Measurements from ENCODE around the gene ROBO1.

Gene ROBO1

DNA sequence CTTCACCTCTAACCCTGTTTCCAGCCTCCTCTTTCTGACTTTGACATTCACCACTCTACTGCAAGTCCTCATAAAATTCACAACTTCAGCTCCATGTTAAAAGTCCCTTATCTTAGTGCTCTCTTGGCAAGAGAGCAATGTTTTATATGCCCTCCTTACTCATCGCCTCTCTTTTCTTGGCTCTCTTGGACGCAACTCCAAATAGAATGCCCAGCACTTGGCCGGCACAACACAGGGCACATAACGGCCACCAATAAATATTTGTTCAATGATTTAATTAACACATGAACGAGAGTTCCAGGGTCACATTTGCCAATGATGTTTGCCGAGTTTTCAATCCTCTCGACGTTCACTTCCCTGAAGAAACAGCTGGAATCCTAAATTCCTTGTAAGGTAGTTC lies 401.4 kb downstream of the ROBO1 start:
- TF ChIP-seq, protein P1, sequence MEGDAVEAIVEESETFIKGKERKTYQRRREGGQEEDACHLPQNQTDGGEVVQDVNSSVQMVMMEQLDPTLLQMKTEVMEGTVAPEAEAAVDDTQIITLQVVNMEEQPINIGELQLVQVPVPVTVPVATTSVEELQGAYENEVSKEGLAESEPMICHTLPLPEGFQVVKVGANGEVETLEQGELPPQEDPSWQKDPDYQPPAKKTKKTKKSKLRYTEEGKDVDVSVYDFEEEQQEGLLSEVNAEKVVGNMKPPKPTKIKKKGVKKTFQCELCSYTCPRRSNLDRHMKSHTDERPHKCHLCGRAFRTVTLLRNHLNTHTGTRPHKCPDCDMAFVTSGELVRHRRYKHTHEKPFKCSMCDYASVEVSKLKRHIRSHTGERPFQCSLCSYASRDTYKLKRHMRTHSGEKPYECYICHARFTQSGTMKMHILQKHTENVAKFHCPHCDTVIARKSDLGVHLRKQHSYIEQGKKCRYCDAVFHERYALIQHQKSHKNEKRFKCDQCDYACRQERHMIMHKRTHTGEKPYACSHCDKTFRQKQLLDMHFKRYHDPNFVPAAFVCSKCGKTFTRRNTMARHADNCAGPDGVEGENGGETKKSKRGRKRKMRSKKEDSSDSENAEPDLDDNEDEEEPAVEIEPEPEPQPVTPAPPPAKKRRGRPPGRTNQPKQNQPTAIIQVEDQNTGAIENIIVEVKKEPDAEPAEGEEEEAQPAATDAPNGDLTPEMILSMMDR (conservative IDR thresholded peaks at IDR 0.05; ENCODE audit: low read depth, low read length), result no peak
- no peaks in the 10 kb centered on the region for H3K79me2 ChIP-seq (ENCODE audit: insufficient read depth, low read depth)
- no peaks in the 10 kb centered on the region for H4K20me1 ChIP-seq (ENCODE audit: insufficient read depth)
- no peak overlapping the region for H3K4me3 ChIP-seq (IDR thresholded peaks at IDR 0.05; ENCODE audit: insufficient read depth, low read depth, low read length)
- H3K4me2 ChIP-seq, result no peak overlapping the region
- no peaks in the 10 kb centered on the region for H3K4me1 ChIP-seq (ENCODE audit: low read depth, poor library complexity, severe bottlenecking)
- H3K36me3 ChIP-seq (ENCODE audit: insufficient read depth), result no peaks in the 10 kb centered on the region
- no peak overlapping the region for H2AFZ ChIP-seq (ENCODE audit: low read depth)
- H3K9ac ChIP-seq, result no peak overlapping the region
- H3K27me3 ChIP-seq (ENCODE audit: insufficient read depth, low read depth), result no peaks in the 10 kb centered on the region
- H3K27ac ChIP-seq, result no peak overlapping the region

DNA sequence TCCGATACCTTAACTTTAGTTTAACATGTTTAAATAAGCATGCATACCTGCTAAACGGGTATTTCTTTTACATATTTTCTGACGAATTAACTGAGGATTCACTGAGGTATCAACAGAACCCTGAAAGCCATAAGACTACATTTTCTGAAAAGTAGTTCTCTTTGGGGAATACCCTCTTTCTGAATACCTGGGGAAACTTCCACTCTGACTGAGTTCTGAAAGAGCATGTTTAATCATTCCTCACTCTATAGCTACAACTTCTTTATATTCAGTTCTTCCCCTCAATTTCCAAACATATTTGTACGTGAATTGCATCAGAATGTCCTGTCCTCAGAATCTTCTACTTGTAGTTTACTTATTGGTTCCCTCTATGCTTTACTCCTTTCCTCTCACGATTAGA lies 403.0 kb downstream of the ROBO1 start:
- H3K4me2 ChIP-seq, result no peak overlapping the region
- H3K79me2 ChIP-seq (ENCODE audit: insufficient read depth, low read depth), result no peaks in the 10 kb centered on the region
- no peak overlapping the region for H3K27ac ChIP-seq
- H3K9ac ChIP-seq, result no peak overlapping the region
- no peaks in the 10 kb centered on the region for H3K27me3 ChIP-seq (ENCODE audit: insufficient read depth, low read depth)
- no peaks in the 10 kb centered on the region for H4K20me1 ChIP-seq (ENCODE audit: insufficient read depth)
- no peak overlapping the region for H3K4me3 ChIP-seq (IDR thresholded peaks at IDR 0.05; ENCODE audit: insufficient read depth, low read depth, low read length)
- no peak overlapping the region for H2AFZ ChIP-seq (ENCODE audit: low read depth)
- no peaks in the 10 kb centered on the region for H3K4me1 ChIP-seq (ENCODE audit: low read depth, poor library complexity, severe bottlenecking)
- H3K36me3 ChIP-seq (ENCODE audit: insufficient read depth), result no peaks in the 10 kb centered on the region
- TF ChIP-seq, protein P1 (conservative IDR thresholded peaks at IDR 0.05; ENCODE audit: low read depth, low read length), result no peak

DNA sequence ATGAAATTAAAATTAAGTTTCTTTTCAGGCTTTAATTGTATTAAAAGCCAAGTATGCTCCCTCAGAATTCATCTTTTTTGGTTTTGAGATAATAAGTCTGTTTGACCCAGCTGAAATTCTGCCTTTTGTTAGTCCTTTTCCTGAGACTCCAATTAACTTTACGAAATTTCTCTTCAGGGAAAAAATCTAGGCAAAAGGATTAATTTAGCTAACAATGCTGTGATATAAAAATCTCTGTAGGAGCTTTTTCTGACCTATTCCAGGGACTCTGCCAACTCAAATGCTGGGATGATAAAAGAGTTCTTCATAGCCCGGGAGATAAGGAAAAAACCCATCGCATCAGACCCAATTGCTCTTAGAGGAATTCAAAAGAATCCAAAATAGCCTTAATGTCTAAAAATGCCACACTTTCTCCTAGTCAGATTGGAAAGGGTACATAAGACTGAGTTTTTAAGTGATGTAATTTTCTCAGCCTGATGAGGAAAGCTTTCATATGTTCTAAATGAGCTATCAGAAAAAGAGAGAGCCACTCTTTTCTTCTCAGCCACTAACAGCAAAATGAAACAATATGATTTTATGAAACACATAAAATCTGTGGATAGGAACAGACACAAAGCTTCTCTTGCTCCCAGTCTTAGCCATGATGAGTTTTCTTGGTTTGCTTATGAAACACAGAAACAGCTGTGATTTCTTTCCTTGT lies 405.1 kb downstream of the ROBO1 start:
- no peak overlapping the region for H3K9ac ChIP-seq
- no peak overlapping the region for H2AFZ ChIP-seq (ENCODE audit: low read depth)
- H3K27ac ChIP-seq, result no peak overlapping the region
- H3K79me2 ChIP-seq (ENCODE audit: insufficient read depth, low read depth), result no peaks in the 10 kb centered on the region
- H3K27me3 ChIP-seq (ENCODE audit: insufficient read depth, low read depth), result no peaks in the 10 kb centered on the region
- TF ChIP-seq, protein P1 (conservative IDR thresholded peaks at IDR 0.05; ENCODE audit: low read depth, low read length), result no peak
- no peaks in the 10 kb centered on the region for H3K4me1 ChIP-seq (ENCODE audit: low read depth, poor library complexity, severe bottlenecking)
- no peaks in the 10 kb centered on the region for H3K36me3 ChIP-seq (ENCODE audit: insufficient read depth)
- no peaks in the 10 kb centered on the region for H4K20me1 ChIP-seq (ENCODE audit: insufficient read depth)
- no peak overlapping the region for H3K4me2 ChIP-seq
- H3K4me3 ChIP-seq (IDR thresholded peaks at IDR 0.05; ENCODE audit: insufficient read depth, low read depth, low read length), result no peak overlapping the region

DNA sequence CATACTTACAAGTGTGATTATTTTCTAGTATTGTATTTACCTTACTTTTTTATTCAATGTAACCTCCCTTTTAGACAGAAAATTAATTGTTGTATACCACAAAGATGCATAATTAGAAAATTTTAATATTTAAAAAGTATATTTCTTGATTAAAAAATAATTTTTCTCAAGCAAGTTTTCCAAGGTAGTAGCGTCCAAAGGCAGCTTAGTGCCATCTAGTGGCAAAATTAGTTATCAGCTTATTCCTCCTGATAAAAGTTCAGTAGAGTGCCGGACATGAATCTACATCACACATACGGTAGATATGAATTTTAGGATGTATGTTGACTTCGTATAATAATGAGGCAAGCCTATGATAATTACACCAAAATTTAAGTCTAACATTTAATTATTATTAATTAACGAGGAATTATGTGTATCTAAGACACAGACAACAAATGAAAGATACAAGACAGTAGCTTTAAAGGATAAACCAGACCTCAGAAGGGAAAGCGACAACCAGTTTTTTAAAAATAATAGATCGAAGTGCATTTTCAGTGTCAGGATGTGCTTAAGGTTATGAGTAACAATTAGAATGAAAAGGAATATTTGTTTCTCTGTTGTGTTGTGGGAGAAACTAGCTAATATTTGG lies 405.9 kb downstream of the ROBO1 start:
- TF ChIP-seq, protein P1 (conservative IDR thresholded peaks at IDR 0.05; ENCODE audit: low read depth, low read length), result no peak; the same call in 1 of the 2 replicates
- Histone ChIP-seq H3K4me1 (ENCODE audit: low read depth, poor library complexity, severe bottlenecking) (no peaks in the 10 kb centered on the region), H3K79me2 (ENCODE audit: insufficient read depth, low read depth) (no peaks in the 10 kb centered on the region), H3K4me3 (IDR thresholded peaks at IDR 0.05; ENCODE audit: insufficient read depth, low read depth, low read length) (no peak overlapping the region), H3K27ac (no peak overlapping the region), H3K4me2 (no peak overlapping the region), H2AFZ (ENCODE audit: low read depth) (no peak overlapping the region), H3K36me3 (ENCODE audit: insufficient read depth) (no peaks in the 10 kb centered on the region), H4K20me1 (ENCODE audit: insufficient read depth) (no peaks in the 10 kb centered on the region), H3K9ac (no peak overlapping the region), H3K27me3 (ENCODE audit: insufficient read depth, low read depth) (no peaks in the 10 kb centered on the region)
